HCT116 (cell line): ENCODE measurements around the gene RHBDF1. TPM values are rescaled to one million over a fixed set of nuclear protein-coding genes. Genes with fewer than 3 reads are reported as not detected.

Experiments used
- ATAC-seq: fragments of 200-7000 bp; cut with Tn5 transposase; 2 replicates; pipeline ENCODE4 v1.9.1; 2020; ENCODE audit warnings: mild to moderate bottlenecking, moderate library complexity
- BruUV-seq: library from RNA; stranded (reverse); fragments of 400-500 nt; replicated peaks from 2 replicates; lab custom pipeline; 2021; lab: Mats Ljungman, UMichigan
- CTCF ChIA-PET: fragments of 300-600 bp; sonication (Branson Sonifier 250); formaldehyde crosslinking; loops from one replicate; lab custom pipeline; 2021; ENCODE audit warnings: antibody characterized with exemption; lab: Charles Lee
- POLR2A ChIA-PET: fragments of 300-600, 350-600 bp; sonication (Branson Sonifier 250); formaldehyde crosslinking; loops from one replicate; lab custom pipeline; 2021; ENCODE audit warnings: antibody characterized with exemption; lab: Charles Lee
- RAD21 ChIA-PET, 2 experiments: fragments of 300-600 bp; sonication (Branson Sonifier 250); formaldehyde crosslinking; loops; one replicate each; lab custom pipeline; 2023; ENCODE audit warnings: low total read pairs in 2 of 2; ENCODE audit not compliant: uncharacterized antibody in 2 of 2, unreplicated experiment in 2 of 2, low non-redundant PET in 1 of 2; lab: Charles Lee
- DNase-seq: peaks from one replicate; pipeline ENCODE4 v3.0.0-alpha.2; 2010; ENCODE audit warnings: low read depth, low spot score
- H2AFZ ChIP-seq: fragments of 200-600 bp; shearing (Covaris generic), sonication (generic); 2 replicates; pipeline ENCODE4 v1.6.1; 2017; ENCODE audit warnings: low read depth, mixed run types, mixed read lengths, antibody characterized with exemption, low read length; ENCODE audit not compliant: poor library complexity, severe bottlenecking
- H3K27ac ChIP-seq: 2 replicates; pipeline ENCODE4 v1.5.1; 2012; ENCODE audit warnings: low read depth, low read length
- H3K27me3 ChIP-seq: fragments of 200-600 bp; sonication (generic); 2 replicates; pipeline ENCODE4 v1.6.1; 2016; ENCODE audit warnings: mixed run types, low read length, mixed read lengths; ENCODE audit not compliant: insufficient read depth
- H3K36me3 ChIP-seq, 2 experiments: fragments of 200-500 bp in 1 of 2; fragments of 200-600 bp in 1 of 2; sonication (Bioruptor generic) in 1 of 2; sonication (generic) in 1 of 2; 2 replicates each; pipeline versions ENCODE4 v1.5.1 to v1.6.1; 2014 to 2016; ENCODE audit warnings: low read length in 2 of 2, inconsistent platforms in 1 of 2, mixed read lengths in 1 of 2, mixed run types in 1 of 2; ENCODE audit not compliant: insufficient read depth in 2 of 2, control insufficient read depth in 1 of 2
- H3K4me1 ChIP-seq, 2 experiments: fragments of 200-600 bp in 1 of 2; sonication (generic) in 1 of 2; 2 replicates each; pipeline versions ENCODE4 v1.5.1 to v1.6.1; 2012 to 2017; ENCODE audit warnings: low read length in 2 of 2, inconsistent platforms in 1 of 2, mild to moderate bottlenecking in 1 of 2, mixed read lengths in 1 of 2, mixed run types in 1 of 2, moderate library complexity in 1 of 2; ENCODE audit not compliant: insufficient read depth in 2 of 2, control insufficient read depth in 1 of 2
- H3K4me2 ChIP-seq: fragments of 200-600 bp; sonication (generic); 2 replicates; pipeline ENCODE4 v1.6.1; 2017; ENCODE audit warnings: mixed run types, low read length, mixed read lengths
- H3K4me3 ChIP-seq, 2 experiments: fragments of 200-600 bp in 1 of 2; sonication (generic) in 1 of 2; replicated peaks in 1 of 2; 2 replicates each; pipeline ENCODE4 v1.5.1; 2011 to 2016; ENCODE audit warnings: low read length in 2 of 2, control low read depth in 1 of 2, low read depth in 1 of 2, mild to moderate bottlenecking in 1 of 2, mixed read lengths in 1 of 2, mixed run types in 1 of 2
- H3K79me2 ChIP-seq: fragments of 200-600 bp; sonication (generic); 2 replicates; pipeline ENCODE4 v1.6.1; 2017; ENCODE audit warnings: mild to moderate bottlenecking, mixed run types, low read length, moderate library complexity, mixed read lengths; ENCODE audit not compliant: insufficient read depth
- H3K9ac ChIP-seq: fragments of 200-600 bp; sonication (generic); 2 replicates; pipeline ENCODE4 v1.6.1; 2016; ENCODE audit warnings: low read length, mixed read lengths
- H3K9me2 ChIP-seq: fragments of 200-600 bp; sonication (generic), shearing (Covaris generic); 2 replicates; pipeline ENCODE4 v1.6.1; 2017; ENCODE audit warnings: mixed run types, mild to moderate bottlenecking, moderate library complexity; ENCODE audit not compliant: insufficient read depth
- H3K9me3 ChIP-seq, 2 experiments: fragments of 200-500 bp in 1 of 2; fragments of 200-600 bp in 1 of 2; sonication (Bioruptor generic) in 1 of 2; sonication (generic) in 1 of 2; 2 replicates each; pipeline ENCODE4 v1.6.1; 2014 to 2017; ENCODE audit warnings: low read length in 2 of 2, mixed read lengths in 2 of 2, inconsistent platforms in 1 of 2, low read depth in 1 of 2, mild to moderate bottlenecking in 1 of 2, mixed run types in 1 of 2, moderate library complexity in 1 of 2; ENCODE audit not compliant: control insufficient read depth in 1 of 2, insufficient read depth in 1 of 2
- H4K20me1 ChIP-seq: fragments of 200-600 bp; sonication (generic), shearing (Covaris generic); 2 replicates; pipeline ENCODE4 v1.6.1; 2017; ENCODE audit warnings: mixed run types, mild to moderate bottlenecking, moderate library complexity; ENCODE audit not compliant: insufficient read depth
- CBX3 ChIP-seq: IDR thresholded peaks from 2 replicates; pipeline ENCODE4 v1.6.1; 2012; ENCODE audit warnings: low read depth
- ELF1 ChIP-seq: IDR thresholded peaks from 2 replicates; pipeline ENCODE4 v1.6.1; 2012; ENCODE audit warnings: low read depth, borderline replicate concordance
- EZH2 ChIP-seq: fragments of 200-600 bp; sonication (generic); IDR thresholded peaks from 2 replicates; pipeline ENCODE4 v1.6.1; 2017; ENCODE audit warnings: antibody characterized with exemption, mixed run types
- EZH2phosphoT487 ChIP-seq: fragments of 200-600 bp; IDR thresholded peaks from 2 replicates; pipeline ENCODE4 v1.6.1; 2018; ENCODE audit warnings: antibody characterized with exemption, borderline replicate concordance
- FOSL1 ChIP-seq: IDR thresholded peaks from 2 replicates; pipeline ENCODE4 v1.6.1; 2012; ENCODE audit warnings: low read depth
- JUND ChIP-seq: IDR thresholded peaks from 2 replicates; pipeline ENCODE4 v1.6.1; 2012
- POLR2A ChIP-seq: IDR thresholded peaks from 2 replicates; pipeline ENCODE4 v1.7.0; 2011; ENCODE audit warnings: borderline replicate concordance; ENCODE audit not compliant: insufficient read depth, insufficient read length; ENCODE audit errors: extremely low read depth
- RAD21 ChIP-seq: IDR thresholded peaks from 2 replicates; pipeline ENCODE4 v1.6.1; 2012; ENCODE audit warnings: low read depth, mild to moderate bottlenecking
- SRF ChIP-seq: IDR thresholded peaks from 2 replicates; pipeline ENCODE4 v1.6.1; 2012; ENCODE audit warnings: low read depth
- TCF7L2 ChIP-seq: IDR thresholded peaks from 2 replicates; pipeline ENCODE4 v1.7.0; 2011; ENCODE audit warnings: borderline replicate concordance, inconsistent platforms; ENCODE audit not compliant: insufficient read depth, insufficient read length; ENCODE audit errors: extremely low read depth
- YY1 ChIP-seq: IDR thresholded peaks from 2 replicates; pipeline ENCODE4 v1.6.1; 2011; ENCODE audit warnings: low read length, low read depth, moderate library complexity, mild to moderate bottlenecking; ENCODE audit not compliant: insufficient replicate concordance; ENCODE audit errors: extremely low read depth
- ZFX ChIP-seq: fragments of 450-650 bp; IDR thresholded peaks from 2 replicates; pipeline ENCODE4 v1.6.1; 2017
- ZNF274 ChIP-seq: fragments of 200-500 bp; sonication (Bioruptor generic); IDR thresholded peaks from 2 replicates; pipeline ENCODE4 v1.6.1; 2014; ENCODE audit warnings: mild to moderate bottlenecking, low read depth, low read length, inconsistent platforms
- intact Hi-C: fragments of 100-400 bp; cut with micrococcal nuclease; formaldehyde crosslinking; loops from 2 replicates; pipeline ENCODE4 v1.10.0; 2022
- total RNA-seq: library from RNA; stranded (reverse); gene quantifications from one replicate; pipeline ENCODE4 v1.2.1, GENCODE V29; 2021; ENCODE audit not compliant: unreplicated experiment
- TF ChIP-seq, protein P1 (sequence below): IDR thresholded peaks from 2 replicates; pipeline ENCODE4 v1.6.1; 2012
- TF ChIP-seq, protein P2 (sequence below): IDR thresholded peaks from 2 replicates; pipeline ENCODE4 v1.6.1; 2012
- TF ChIP-seq, protein P3 (sequence below): IDR thresholded peaks from 2 replicates; pipeline ENCODE4 v1.6.1; 2011; ENCODE audit warnings: mild to moderate bottlenecking, low read length, moderate library complexity; ENCODE audit not compliant: insufficient replicate concordance; ENCODE audit errors: extremely low read depth
- TF ChIP-seq, protein P4 (sequence below): IDR thresholded peaks from 2 replicates; pipeline ENCODE4 v1.6.1; 2012; ENCODE audit warnings: low read depth

The RHBDF1 gene
- total RNA-seq, 1 experiment from 2014 or later, result 19.8 TPM

DNA sequence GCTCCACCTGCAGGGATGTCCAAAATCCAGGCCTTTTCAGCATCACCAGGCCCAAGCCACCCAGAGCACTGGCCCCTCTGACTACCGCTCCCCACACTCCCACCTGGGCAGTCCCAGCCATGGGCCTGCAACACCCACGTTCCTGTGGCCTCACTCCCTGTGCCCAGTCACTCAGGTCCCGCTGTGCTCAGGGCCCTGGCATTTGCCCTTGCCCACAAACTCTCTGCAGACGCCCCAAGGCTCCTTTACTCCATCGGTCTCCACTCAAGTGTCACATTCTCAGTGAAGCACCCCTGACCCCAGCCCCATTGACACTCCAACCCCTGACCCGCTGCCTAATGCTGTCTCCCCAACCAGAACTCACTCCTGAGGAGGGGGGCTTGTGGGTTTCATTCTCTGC, 29.2 kb upstream of the RHBDF1 start:
- ChIA-PET CTCF (no interaction called here), RAD21 (no interaction called here), POLR2A (no interaction called here)
- ATAC-seq (no peak), DNase-seq (no peak)
- no peaks in the 10 kb centered on the region for H3K4me1 ChIP-seq
- no peak overlapping the region for H3K4me3 ChIP-seq
- no peaks in the 10 kb centered on the region for H3K9me2 ChIP-seq
- intact Hi-C loops, result no loop called here
- BruUV-seq, result no TSS peak
- no peak overlapping the region for H3K9ac ChIP-seq
- H2AFZ ChIP-seq, result no peak overlapping the region
- H3K27me3 ChIP-seq, result no peaks in the 10 kb centered on the region
- TF ChIP-seq SRF, result no peak
- no peak for TF ChIP-seq EZH2
- no peak for TF ChIP-seq RAD21
- TF ChIP-seq POLR2A, result no peak
- TF ChIP-seq, protein P1, sequence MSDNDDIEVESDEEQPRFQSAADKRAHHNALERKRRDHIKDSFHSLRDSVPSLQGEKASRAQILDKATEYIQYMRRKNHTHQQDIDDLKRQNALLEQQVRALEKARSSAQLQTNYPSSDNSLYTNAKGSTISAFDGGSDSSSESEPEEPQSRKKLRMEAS, result no peak
- TF ChIP-seq EZH2phosphoT487, result no peak
- TF ChIP-seq YY1, result no peak
- TF ChIP-seq CBX3, result no peak
- TF ChIP-seq, protein P2, sequence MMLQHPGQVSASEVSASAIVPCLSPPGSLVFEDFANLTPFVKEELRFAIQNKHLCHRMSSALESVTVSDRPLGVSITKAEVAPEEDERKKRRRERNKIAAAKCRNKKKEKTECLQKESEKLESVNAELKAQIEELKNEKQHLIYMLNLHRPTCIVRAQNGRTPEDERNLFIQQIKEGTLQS, result no peak
- no peak for TF ChIP-seq TCF7L2
- TF ChIP-seq JUND, result no peak
- TF ChIP-seq, protein P3, sequence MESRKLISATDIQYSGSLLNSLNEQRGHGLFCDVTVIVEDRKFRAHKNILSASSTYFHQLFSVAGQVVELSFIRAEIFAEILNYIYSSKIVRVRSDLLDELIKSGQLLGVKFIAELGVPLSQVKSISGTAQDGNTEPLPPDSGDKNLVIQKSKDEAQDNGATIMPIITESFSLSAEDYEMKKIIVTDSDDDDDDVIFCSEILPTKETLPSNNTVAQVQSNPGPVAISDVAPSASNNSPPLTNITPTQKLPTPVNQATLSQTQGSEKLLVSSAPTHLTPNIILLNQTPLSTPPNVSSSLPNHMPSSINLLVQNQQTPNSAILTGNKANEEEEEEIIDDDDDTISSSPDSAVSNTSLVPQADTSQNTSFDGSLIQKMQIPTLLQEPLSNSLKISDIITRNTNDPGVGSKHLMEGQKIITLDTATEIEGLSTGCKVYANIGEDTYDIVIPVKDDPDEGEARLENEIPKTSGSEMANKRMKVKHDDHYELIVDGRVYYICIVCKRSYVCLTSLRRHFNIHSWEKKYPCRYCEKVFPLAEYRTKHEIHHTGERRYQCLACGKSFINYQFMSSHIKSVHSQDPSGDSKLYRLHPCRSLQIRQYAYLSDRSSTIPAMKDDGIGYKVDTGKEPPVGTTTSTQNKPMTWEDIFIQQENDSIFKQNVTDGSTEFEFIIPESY, result no peak
- TF ChIP-seq, protein P4, sequence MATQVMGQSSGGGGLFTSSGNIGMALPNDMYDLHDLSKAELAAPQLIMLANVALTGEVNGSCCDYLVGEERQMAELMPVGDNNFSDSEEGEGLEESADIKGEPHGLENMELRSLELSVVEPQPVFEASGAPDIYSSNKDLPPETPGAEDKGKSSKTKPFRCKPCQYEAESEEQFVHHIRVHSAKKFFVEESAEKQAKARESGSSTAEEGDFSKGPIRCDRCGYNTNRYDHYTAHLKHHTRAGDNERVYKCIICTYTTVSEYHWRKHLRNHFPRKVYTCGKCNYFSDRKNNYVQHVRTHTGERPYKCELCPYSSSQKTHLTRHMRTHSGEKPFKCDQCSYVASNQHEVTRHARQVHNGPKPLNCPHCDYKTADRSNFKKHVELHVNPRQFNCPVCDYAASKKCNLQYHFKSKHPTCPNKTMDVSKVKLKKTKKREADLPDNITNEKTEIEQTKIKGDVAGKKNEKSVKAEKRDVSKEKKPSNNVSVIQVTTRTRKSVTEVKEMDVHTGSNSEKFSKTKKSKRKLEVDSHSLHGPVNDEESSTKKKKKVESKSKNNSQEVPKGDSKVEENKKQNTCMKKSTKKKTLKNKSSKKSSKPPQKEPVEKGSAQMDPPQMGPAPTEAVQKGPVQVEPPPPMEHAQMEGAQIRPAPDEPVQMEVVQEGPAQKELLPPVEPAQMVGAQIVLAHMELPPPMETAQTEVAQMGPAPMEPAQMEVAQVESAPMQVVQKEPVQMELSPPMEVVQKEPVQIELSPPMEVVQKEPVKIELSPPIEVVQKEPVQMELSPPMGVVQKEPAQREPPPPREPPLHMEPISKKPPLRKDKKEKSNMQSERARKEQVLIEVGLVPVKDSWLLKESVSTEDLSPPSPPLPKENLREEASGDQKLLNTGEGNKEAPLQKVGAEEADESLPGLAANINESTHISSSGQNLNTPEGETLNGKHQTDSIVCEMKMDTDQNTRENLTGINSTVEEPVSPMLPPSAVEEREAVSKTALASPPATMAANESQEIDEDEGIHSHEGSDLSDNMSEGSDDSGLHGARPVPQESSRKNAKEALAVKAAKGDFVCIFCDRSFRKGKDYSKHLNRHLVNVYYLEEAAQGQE, result no peak
- TF ChIP-seq ZFX, result no peak
- TF ChIP-seq ZNF274, result no peak
- TF ChIP-seq FOSL1, result no peak
- no peak for TF ChIP-seq ELF1
- H3K79me2 ChIP-seq, result no peaks in the 10 kb centered on the region
- no peaks in the 10 kb centered on the region; a peak in 2 of 4 replicates for H3K36me3 ChIP-seq
- H4K20me1 ChIP-seq, result no peaks in the 10 kb centered on the region
- no peaks in the 10 kb centered on the region for H3K9me3 ChIP-seq
- H3K4me2 ChIP-seq, result no peak overlapping the region
- H3K27ac ChIP-seq, result no peak overlapping the region
